Tibial artery (tissue), 4 donors: ENCODE measurements around the gene SP2.

Experiments used
- DNase-seq, 2 donors: peaks; one replicate each; pipeline ENCODE4 v3.0.0-alpha.2; 2019
- H3K27ac ChIP-seq, 2 donors: fragments of 200-600 bp; sonication (generic) in 1 of 2; 1 replicate in 1 of 2; 2 replicates in 1 of 2; pipeline ENCODE4 v1.5.1; 2018 to 2019; ENCODE audit warnings: mild to moderate bottlenecking in 1 of 2
- H3K27me3 ChIP-seq, 2 donors: fragments of 200-600 bp; sonication (generic) in 1 of 2; one replicate each; pipeline versions ENCODE4 v1.5.1 to v1.6.0; 2016 to 2019
- H3K36me3 ChIP-seq, 3 donors: fragments of 200-600 bp; sonication (generic) in 2 of 3; one replicate each; pipeline ENCODE4 v1.5.1; 2016 to 2019; ENCODE audit warnings: mild to moderate bottlenecking in 2 of 3
- H3K4me1 ChIP-seq, 4 donors: fragments of 200-600 bp; sonication (generic) in 2 of 4; 1 replicate in 3 of 4; 2 replicates in 1 of 4; pipeline ENCODE4 v1.5.1; 2016 to 2019
- H3K4me3 ChIP-seq, 2 donors: fragments of 200-600 bp; sonication (generic) in 1 of 2; 1 replicate in 1 of 2; 2 replicates in 1 of 2; pipeline ENCODE4 v1.5.1; 2018 to 2019; ENCODE audit warnings: mild to moderate bottlenecking in 2 of 2
- H3K9me3 ChIP-seq, 3 donors: fragments of 200-600 bp; sonication (generic) in 1 of 3; one replicate each; pipeline ENCODE4 v1.5.1; 2016 to 2019
- CTCF ChIP-seq, 2 experiments: fragments of 200-600 bp in 1 of 2; fragments of 450-650 bp in 1 of 2; IDR thresholded peaks; one replicate each; pipeline ENCODE4 v1.5.1; 2017 to 2019; ENCODE audit warnings: antibody characterized with exemption in 2 of 2, mild to moderate bottlenecking in 1 of 2, moderate library complexity in 1 of 2
- intact Hi-C: fragments of 100-400 bp; cut with DNase I; formaldehyde crosslinking; loops from one replicate; pipeline ENCODE4 v1.15.0; 2023; ENCODE audit warnings: low total_unique reads

Gene SP2

DNA sequence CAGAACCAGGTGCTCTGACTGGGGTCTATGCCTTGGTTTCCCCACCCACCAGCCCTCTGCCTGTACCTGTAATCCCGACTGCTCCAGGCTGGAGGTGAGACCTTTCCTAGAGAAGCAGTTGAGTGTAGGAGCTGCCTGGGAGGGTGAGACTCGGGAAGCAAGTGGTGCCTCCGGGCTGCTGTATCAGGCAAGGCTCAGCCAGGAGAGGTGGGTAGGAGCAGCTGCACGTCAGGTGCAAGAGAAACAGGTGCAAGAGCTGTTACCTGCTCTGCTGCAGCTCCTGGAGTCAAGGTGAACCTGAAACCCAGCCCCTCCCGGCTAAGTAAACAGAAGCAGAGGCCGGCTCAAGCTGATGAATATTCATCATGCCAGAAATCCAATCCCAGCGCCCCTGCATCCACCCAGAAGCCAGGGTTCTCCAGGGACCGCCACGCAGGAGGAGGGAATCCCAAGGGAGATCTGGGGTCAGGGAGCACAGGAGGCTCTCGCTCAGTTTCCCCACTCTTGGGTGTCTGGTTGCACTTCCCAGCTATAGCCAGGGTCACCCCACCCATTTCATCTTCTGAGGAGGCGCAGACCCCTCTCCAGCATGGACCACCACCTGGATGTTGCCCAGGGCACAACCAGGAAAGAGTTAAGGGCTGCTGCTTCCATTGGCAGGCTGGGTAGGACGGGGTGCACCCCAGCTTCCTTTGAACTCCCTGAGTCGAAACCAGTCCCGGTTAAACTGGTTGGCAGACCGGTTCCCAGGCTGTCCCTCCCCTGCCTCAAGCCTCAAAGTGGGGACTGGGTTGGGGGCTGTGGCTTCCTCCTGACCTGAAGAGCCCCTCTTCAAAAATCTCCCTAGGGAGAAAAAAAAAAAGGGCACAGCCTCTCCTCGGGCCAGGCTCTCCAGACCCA is 61.8 kb downstream of the SP2 start, which contains the start of gene PRR15L:
Gene PRR15L, minus strand, starts transcription at position 293 of the 900 bp plus-strand sequence. CDS start 4,649 bp downstream, outside the sequence.
- no peak for TF ChIP-seq CTCF (IDR thresholded peaks at IDR 0.05)
- DNase-seq, result no peak
- H3K36me3 ChIP-seq, result peaks cover 0 to 4% (median 0%) of the 10 kb centered on the region in 3 donors
- no peaks in the 10 kb centered on the region for H3K27me3 ChIP-seq
- H3K9me3 ChIP-seq, result no peaks in the 10 kb centered on the region
- no peak within 1 kb of the TSS for H3K4me3 ChIP-seq
- H3K4me1 ChIP-seq, result peaks cover 0 to 5% (median 0%) of the 10 kb centered on the region in 4 donors
- intact Hi-C loops, result no loop called here
- no peak within 1 kb of the TSS for H3K27ac ChIP-seq

GRCh38 chr17:47959825-47960655 is 64.0 kb downstream of the SP2 start:
- intact Hi-C loops, result loop anchor here (10.0 kb wide), 1 partner anchor 75 kb away; no protein-coding TSS in a partner anchor
- no peak for TF ChIP-seq CTCF (IDR thresholded peaks at IDR 0.05)

DNA sequence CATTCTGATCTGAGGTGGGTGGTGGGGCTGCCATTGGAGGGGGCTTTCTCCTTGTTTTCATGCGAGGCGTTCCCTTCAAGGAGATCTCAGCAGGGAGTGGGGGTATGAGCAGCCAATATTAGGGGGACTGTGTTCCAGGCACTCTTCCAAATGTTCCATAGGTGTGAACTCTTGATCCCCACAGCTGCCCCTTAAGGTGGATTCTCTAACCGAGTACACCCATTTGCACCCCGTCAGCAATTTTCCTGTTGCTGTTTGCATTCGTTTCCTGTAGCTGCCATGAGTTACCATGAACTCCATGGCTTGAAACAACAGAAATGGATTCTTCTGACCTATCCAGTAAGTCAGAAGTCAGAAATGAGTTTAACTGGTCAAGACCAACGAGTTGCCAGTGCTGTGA is 65.4 kb downstream of the SP2 start:
- Histone ChIP-seq H3K27ac (no peak overlapping the region), H3K9me3 (no peaks in the 10 kb centered on the region), H3K27me3 (no peaks in the 10 kb centered on the region), H3K4me1 (no peaks in the 10 kb centered on the region), H3K4me3 (no peak overlapping the region), H3K36me3 (no peaks in the 10 kb centered on the region)
- no peak for TF ChIP-seq CTCF (IDR thresholded peaks at IDR 0.05)
- intact Hi-C loops, result loop anchor here (10.0 kb wide), 1 partner anchor 77 kb away; no protein-coding TSS in a partner anchor
- DNase-seq, result no peak

More at GRCh38 chr17:47959825-47960655, 64.0 kb downstream of the SP2 start:
- H3K27me3 ChIP-seq, result no peaks in the 10 kb centered on the region
- no peak overlapping the region for H3K27ac ChIP-seq
- H3K36me3 ChIP-seq, result no peaks in the 10 kb centered on the region
- no peaks in the 10 kb centered on the region for H3K9me3 ChIP-seq
- DNase-seq, result no peak
- peaks cover 0 to 5% (median 0%) of the 10 kb centered on the region in 4 donors for H3K4me1 ChIP-seq
- no peak overlapping the region for H3K4me3 ChIP-seq

- no peak for TF ChIP-seq CTCF (IDR thresholded peaks at IDR 0.05)
- H3K9me3 ChIP-seq, result no peaks in the 10 kb centered on the region
- H3K4me1 ChIP-seq, result peaks cover 0 to 6% (median 0%) of the 10 kb centered on the region in 4 donors
- H3K27ac ChIP-seq, result no peak overlapping the region
- no peaks in the 10 kb centered on the region for H3K36me3 ChIP-seq
- intact Hi-C loops, result loop anchor here (10.0 kb wide), 1 partner anchor 78 kb away; no protein-coding TSS in a partner anchor
- no peak for DNase-seq
- no peak overlapping the region for H3K4me3 ChIP-seq
- H3K27me3 ChIP-seq, result no peaks in the 10 kb centered on the region
Measured at GRCh38 chr17:47962901-47963300, 66.9 kb downstream of the SP2 start.

- H3K4me1 ChIP-seq, result peaks cover 0 to 6% (median 0%) of the 10 kb centered on the region in 4 donors
- intact Hi-C loops, result loop anchor here (10.0 kb wide), 1 partner anchor 80 kb away; no protein-coding TSS in a partner anchor
Measured at GRCh38 chr17:47964856-47965255, 68.8 kb downstream of the SP2 start.

More at GRCh38 chr17:47964856-47965255, 68.8 kb downstream of the SP2 start:
- no peak for DNase-seq
- Histone ChIP-seq H3K9me3 (no peaks in the 10 kb centered on the region), H3K36me3 (no peaks in the 10 kb centered on the region), H3K4me3 (no peak overlapping the region), H3K27me3 (no peaks in the 10 kb centered on the region), H3K27ac (no peak overlapping the region)
- no peak for TF ChIP-seq CTCF (IDR thresholded peaks at IDR 0.05)
